Astrocyte (in vitro differentiated cells and primary cell): ENCODE measurements around the gene EVI5L.

ENCODE experiments used
- CTCF ChIP-seq: IDR thresholded peaks from 2 replicates; pipeline ENCODE4 v1.5.1; 2011; ENCODE audit warnings: low read depth, mild to moderate bottlenecking, inconsistent platforms, low read length, moderate library complexity; ENCODE audit not compliant: insufficient read depth
- EZH2 ChIP-seq: IDR thresholded peaks from 2 replicates; pipeline ENCODE4 v1.6.1; 2012; ENCODE audit warnings: mild to moderate bottlenecking, low read length, inconsistent platforms; ENCODE audit not compliant: insufficient read depth

- TF ChIP-seq CTCF: no peak
- TF ChIP-seq EZH2: no peak
These were observed 18.0 kb upstream of the EVI5L start for GRCh38 chr19:7811989-7812388.
